Stomach (tissue), 9 donors: Measurements from ENCODE around the gene CCDC149. TPM values are rescaled to one million over a fixed set of nuclear protein-coding genes. Genes with fewer than 3 reads are reported as not detected.
A peak's percentile ranks its signal among the peaks of the same experiment; 100 is the strongest.

Source experiments
- DNase-seq, 2 donors: peaks; one replicate each; pipeline versions ENCODE4 v3.0.0 to v3.0.0-alpha.2; 2013 to 2019
- H3K27ac ChIP-seq, 5 donors: fragments of 200-600 bp in 4 of 5; sonication (generic) in 4 of 5; one replicate each; pipeline ENCODE4 v1.5.1; 2013 to 2019; ENCODE audit warnings: mild to moderate bottlenecking in 1 of 5, moderate library complexity in 1 of 5
- H3K27me3 ChIP-seq, 3 donors: fragments of 200-600 bp; sonication (generic); one replicate each; pipeline ENCODE4 v1.5.1; 2017 to 2019; ENCODE audit warnings: mixed run types in 1 of 3
- H3K36me3 ChIP-seq, 4 donors: fragments of 200-600 bp; sonication (generic); 1 replicate in 3 of 4; 2 replicates in 1 of 4; pipeline ENCODE4 v1.5.1; 2016 to 2019
- H3K4me1 ChIP-seq, 4 donors: fragments of 200-600 bp; sonication (generic); one replicate each; pipeline ENCODE4 v1.5.1; 2016 to 2019
- H3K4me3 ChIP-seq, 4 donors: fragments of 200-600 bp; sonication (generic) in 3 of 4; one replicate each; pipeline ENCODE4 v1.5.1; 2016 to 2019; ENCODE audit warnings: mild to moderate bottlenecking in 1 of 4
- H3K9me3 ChIP-seq, 4 donors: fragments of 200-600 bp; sonication (generic); one replicate each; pipeline ENCODE4 v1.5.1; 2016 to 2019
- EP300 ChIP-seq: sonication (generic); formaldehyde crosslinking; IDR thresholded peaks from one replicate; pipeline ENCODE4 v1.6.1; 2017; ENCODE audit warnings: antibody characterized with exemption
- POLR2A ChIP-seq, 4 donors: fragments of 450-650 bp; IDR thresholded peaks; one replicate each; pipeline ENCODE4 v1.6.1; 2016; ENCODE audit warnings: antibody characterized with exemption in 4 of 4, control low read depth in 2 of 4, mild to moderate bottlenecking in 1 of 4, moderate library complexity in 1 of 4
- POLR2AphosphoS5 ChIP-seq, 3 donors: sonication (generic); formaldehyde crosslinking; IDR thresholded peaks; one replicate each; pipeline ENCODE4 v1.6.1; 2016; ENCODE audit warnings: antibody characterized with exemption in 3 of 3
- WGBS, 5 donors: extraction: QIAGEN DNeasy Blood & Tissue Kit in 3 of 5; methylation state at CpG; one replicate each; pipeline versions ENCODE4 v1.1.5 to v1.1.7; 2013 to 2018; 5-methylcytosine and 5-hydroxymethylcytosine counted together
- intact Hi-C: fragments of 100-400 bp; cut with DNase I; formaldehyde crosslinking; loops from one replicate; pipeline ENCODE4 v1.15.1; 2023; ENCODE audit warnings: low total_unique reads
- polyA plus RNA-seq, 3 donors: library from polyadenylated mRNA; stranded (reverse); fragments of 200-250 nt; gene quantifications; one replicate each; pipeline ENCODE4 v1.2.3, GENCODE V29; 2013
- total RNA-seq, 5 donors: library from RNA; depleted of rRNA; stranded (reverse); fragments of >200 nt; gene quantifications; one replicate each; pipeline versions ENCODE4 v1.1.0 to v1.2.3, GENCODE V29; 2014 to 2016
- TF ChIP-seq, protein P1 (sequence below), 7 experiments: fragments of 450-650 bp in 4 of 7; fragments of 200-600 bp in 3 of 7; sonication (generic) in 3 of 7; IDR thresholded peaks; one replicate each; pipeline ENCODE4 v1.5.1; 2016 to 2019; ENCODE audit warnings: antibody characterized with exemption in 7 of 7, control low read depth in 2 of 7, mild to moderate bottlenecking in 1 of 7
- donor health status: healthy with polysubstance abuse.
- donor health status: Bipolar disorder and iron deficiency.
- donor health status: healthy.

The CCDC149 gene
- total and polyA plus RNA-seq, 8 donors = 7.0 to 70.6 (median 16.9) TPM

DNA sequence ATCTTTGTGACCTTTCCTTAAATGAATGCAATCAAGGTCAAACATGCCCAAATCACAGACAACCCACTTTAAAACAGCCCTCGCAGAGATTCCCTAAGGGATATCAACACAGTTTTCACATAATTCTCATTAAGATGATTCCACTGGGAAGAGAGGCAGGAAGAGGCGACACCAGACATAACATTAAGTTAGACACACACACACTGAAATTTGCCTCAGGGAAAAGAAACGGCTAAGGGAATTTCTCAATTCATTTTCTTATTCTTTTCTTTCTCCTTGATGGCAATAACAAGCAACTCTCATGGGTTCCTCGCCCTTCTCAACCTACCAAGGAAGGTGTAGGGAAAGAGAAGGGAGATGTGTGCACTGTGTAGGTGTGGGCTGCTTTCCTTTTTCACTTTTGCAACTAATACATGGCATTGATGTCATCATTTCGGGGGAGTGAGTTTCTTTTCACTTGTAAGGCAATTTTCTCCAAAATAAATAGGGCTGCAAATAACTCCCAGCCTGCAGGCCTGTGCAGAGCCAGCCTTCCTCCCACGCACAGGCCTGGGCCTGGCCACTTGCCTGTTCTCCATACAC is 76.1 kb downstream of the CCDC149 start:
- Histone ChIP-seq H3K4me1 (peaks cover 0 to 18% (median 2%) of the 10 kb centered on the region in 4 donors), H3K27ac (no peak overlapping the region), H3K9me3 (no peaks in the 10 kb centered on the region), H3K4me3 (no peak overlapping the region), H3K27me3 (no peaks in the 10 kb centered on the region), H3K36me3 (peaks cover 8 to 51% (median 49%) of the 10 kb centered on the region in 4 donors)
- intact Hi-C loops = no loop called here
- DNase-seq = no peak
- 81 to 94% (median 88%) methylated on average over 6 of the region's 6 CpGs for WGBS, 5 donors
- no peak for TF ChIP-seq EP300
- no peak for TF ChIP-seq POLR2A (IDR thresholded peaks at IDR 0.05)
- TF ChIP-seq POLR2AphosphoS5 (IDR thresholded peaks at IDR 0.05) = no peak
- TF ChIP-seq, protein P1, sequence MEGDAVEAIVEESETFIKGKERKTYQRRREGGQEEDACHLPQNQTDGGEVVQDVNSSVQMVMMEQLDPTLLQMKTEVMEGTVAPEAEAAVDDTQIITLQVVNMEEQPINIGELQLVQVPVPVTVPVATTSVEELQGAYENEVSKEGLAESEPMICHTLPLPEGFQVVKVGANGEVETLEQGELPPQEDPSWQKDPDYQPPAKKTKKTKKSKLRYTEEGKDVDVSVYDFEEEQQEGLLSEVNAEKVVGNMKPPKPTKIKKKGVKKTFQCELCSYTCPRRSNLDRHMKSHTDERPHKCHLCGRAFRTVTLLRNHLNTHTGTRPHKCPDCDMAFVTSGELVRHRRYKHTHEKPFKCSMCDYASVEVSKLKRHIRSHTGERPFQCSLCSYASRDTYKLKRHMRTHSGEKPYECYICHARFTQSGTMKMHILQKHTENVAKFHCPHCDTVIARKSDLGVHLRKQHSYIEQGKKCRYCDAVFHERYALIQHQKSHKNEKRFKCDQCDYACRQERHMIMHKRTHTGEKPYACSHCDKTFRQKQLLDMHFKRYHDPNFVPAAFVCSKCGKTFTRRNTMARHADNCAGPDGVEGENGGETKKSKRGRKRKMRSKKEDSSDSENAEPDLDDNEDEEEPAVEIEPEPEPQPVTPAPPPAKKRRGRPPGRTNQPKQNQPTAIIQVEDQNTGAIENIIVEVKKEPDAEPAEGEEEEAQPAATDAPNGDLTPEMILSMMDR (IDR thresholded peaks at IDR 0.05) = no peak

DNA sequence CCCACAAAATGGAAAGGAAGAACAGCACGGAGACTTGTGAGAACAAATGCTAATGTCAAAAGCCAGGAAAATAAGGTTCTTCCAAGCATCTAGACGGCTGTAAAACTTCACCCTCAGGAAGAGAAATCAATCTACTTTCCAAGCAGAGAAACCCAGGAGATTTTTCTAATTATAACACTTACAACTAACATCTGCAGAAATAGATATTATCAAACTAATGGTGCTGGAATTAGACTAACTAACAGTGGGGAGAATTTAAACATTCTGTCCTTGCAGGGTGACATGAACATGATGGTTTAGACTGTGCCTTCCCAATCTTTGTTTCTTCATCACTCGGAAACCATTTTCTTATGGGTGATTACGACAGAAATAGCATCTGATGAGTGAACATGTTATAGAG is 77.1 kb downstream of the CCDC149 start:
- intact Hi-C loops = no loop called here
- TF ChIP-seq EP300 = no peak
- TF ChIP-seq POLR2AphosphoS5 (IDR thresholded peaks at IDR 0.05) = no peak
- TF ChIP-seq POLR2A (IDR thresholded peaks at IDR 0.05) = no peak
- TF ChIP-seq, protein P1 (IDR thresholded peaks at IDR 0.05) = no peak
- Histone ChIP-seq H3K4me1 (peaks cover 0 to 7% (median 0%) of the 10 kb centered on the region in 4 donors), H3K27ac (no peak overlapping the region), H3K9me3 (no peaks in the 10 kb centered on the region), H3K36me3 (peaks cover 14 to 62% (median 58%) of the 10 kb centered on the region in 4 donors), H3K4me3 (no peak overlapping the region), H3K27me3 (no peaks in the 10 kb centered on the region)
- no peak for DNase-seq
- WGBS, 5 donors = 86 to 96% (median 93%) methylated on average over 4 of the region's 4 CpGs

DNA sequence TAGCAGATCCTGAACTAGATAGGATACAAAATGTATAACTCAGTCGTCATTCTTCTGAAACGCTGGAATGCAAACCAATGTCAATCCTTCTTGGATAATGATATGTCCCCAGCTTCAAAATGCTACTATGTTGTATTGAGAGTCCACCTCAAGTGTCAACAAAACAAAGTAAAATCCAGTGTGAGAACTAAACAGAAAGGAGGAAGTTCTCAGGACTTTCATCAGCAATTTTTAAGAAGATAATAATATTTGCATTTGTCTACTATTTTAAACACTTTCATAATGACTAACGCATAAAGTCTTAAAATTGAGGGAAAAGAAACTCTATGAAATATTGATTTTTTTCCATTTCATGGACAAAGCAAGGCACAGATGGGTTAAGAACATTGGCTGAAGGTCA is 81.2 kb downstream of the CCDC149 start:
- Histone ChIP-seq H3K9me3 (no peaks in the 10 kb centered on the region), H3K4me3 (no peak overlapping the region), H3K36me3 (peaks cover 14 to 84% (median 73%) of the 10 kb centered on the region in 4 donors), H3K27me3 (no peaks in the 10 kb centered on the region), H3K4me1 (no peaks in the 10 kb centered on the region), H3K27ac (no peak overlapping the region)
- no peak for DNase-seq
- 85 to 91% (median 88%) methylated on average over 3 of the region's 3 CpGs for WGBS, 5 donors
- TF ChIP-seq, protein P1 (IDR thresholded peaks at IDR 0.05) = no peak
- TF ChIP-seq EP300 (no peak), POLR2A (IDR thresholded peaks at IDR 0.05) (no peak), POLR2AphosphoS5 (IDR thresholded peaks at IDR 0.05) (no peak)
- intact Hi-C loops = no loop called here

DNA sequence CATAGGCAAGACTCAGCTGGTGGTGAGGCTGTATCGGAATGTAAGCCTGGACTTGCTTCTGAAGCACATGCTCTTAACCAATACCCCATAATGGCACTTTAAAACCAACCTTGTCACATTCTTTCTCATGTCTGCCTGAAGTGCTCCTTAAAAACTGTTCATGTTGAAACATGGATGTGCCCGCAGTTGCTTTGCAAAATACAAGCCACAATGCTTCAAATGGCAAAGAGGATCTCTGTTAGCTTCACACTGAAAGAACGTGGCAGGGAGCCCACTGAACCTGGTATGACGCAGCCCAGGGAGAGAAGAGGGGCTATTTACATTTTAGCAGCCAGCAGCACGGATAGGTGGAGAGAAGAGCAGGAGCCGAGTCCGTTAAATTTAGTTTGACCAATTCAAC is 88.1 kb downstream of the CCDC149 start:
- H3K27me3 ChIP-seq = no peaks in the 10 kb centered on the region
- H3K9me3 ChIP-seq = no peaks in the 10 kb centered on the region
- no peak for TF ChIP-seq EP300
- TF ChIP-seq POLR2AphosphoS5 (IDR thresholded peaks at IDR 0.05) = no peak
- TF ChIP-seq, protein P1 (IDR thresholded peaks at IDR 0.05) = no peak
- no peak for TF ChIP-seq POLR2A (IDR thresholded peaks at IDR 0.05)
- H3K27ac ChIP-seq = no peak overlapping the region
- peak in 1 of 2 donors; percentile 59 for DNase-seq
- no peak overlapping the region for H3K4me3 ChIP-seq
- 80 to 90% (median 81%) methylated on average over 7 of the region's 7 CpGs for WGBS, 5 donors
- intact Hi-C loops = no loop called here
- H3K4me1 ChIP-seq = peaks cover 0 to 7% (median 0%) of the 10 kb centered on the region in 4 donors
- peaks cover 2 to 64% (median 53%) of the 10 kb centered on the region in 4 donors for H3K36me3 ChIP-seq
